Gastrocnemius medialis (tissue), 4 donors: ENCODE data around the gene GCNT1.

ENCODE experiments used
- POLR2A ChIP-seq, 2 donors: fragments of 450-650 bp; IDR thresholded peaks; one replicate each; pipeline ENCODE4 v1.6.1; 2017; ENCODE audit warnings: antibody characterized with exemption in 2 of 2, mild to moderate bottlenecking in 2 of 2, moderate library complexity in 2 of 2
- TF ChIP-seq, protein P1 (sequence below), 5 experiments: fragments of 450-650 bp in 3 of 5; fragments of 200-600 bp in 2 of 5; sonication (generic) in 2 of 5; IDR thresholded peaks in 4 of 5; conservative IDR thresholded peaks in 1 of 5; 1 replicate in 4 of 5; 2 replicates in 1 of 5; pipeline ENCODE4 v1.5.1; 2016 to 2019; ENCODE audit warnings: antibody characterized with exemption in 5 of 5, mild to moderate bottlenecking in 3 of 5, moderate library complexity in 3 of 5

DNA sequence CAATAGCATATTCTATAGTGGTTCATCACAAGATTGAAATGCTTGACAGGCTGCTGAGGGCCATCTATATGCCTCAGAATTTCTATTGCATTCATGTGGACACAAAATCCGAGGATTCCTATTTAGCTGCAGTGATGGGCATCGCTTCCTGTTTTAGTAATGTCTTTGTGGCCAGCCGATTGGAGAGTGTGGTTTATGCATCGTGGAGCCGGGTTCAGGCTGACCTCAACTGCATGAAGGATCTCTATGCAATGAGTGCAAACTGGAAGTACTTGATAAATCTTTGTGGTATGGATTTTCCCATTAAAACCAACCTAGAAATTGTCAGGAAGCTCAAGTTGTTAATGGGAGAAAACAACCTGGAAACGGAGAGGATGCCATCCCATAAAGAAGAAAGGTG lies 43.8 kb downstream of the GCNT1 start:
- TF ChIP-seq, protein P1, sequence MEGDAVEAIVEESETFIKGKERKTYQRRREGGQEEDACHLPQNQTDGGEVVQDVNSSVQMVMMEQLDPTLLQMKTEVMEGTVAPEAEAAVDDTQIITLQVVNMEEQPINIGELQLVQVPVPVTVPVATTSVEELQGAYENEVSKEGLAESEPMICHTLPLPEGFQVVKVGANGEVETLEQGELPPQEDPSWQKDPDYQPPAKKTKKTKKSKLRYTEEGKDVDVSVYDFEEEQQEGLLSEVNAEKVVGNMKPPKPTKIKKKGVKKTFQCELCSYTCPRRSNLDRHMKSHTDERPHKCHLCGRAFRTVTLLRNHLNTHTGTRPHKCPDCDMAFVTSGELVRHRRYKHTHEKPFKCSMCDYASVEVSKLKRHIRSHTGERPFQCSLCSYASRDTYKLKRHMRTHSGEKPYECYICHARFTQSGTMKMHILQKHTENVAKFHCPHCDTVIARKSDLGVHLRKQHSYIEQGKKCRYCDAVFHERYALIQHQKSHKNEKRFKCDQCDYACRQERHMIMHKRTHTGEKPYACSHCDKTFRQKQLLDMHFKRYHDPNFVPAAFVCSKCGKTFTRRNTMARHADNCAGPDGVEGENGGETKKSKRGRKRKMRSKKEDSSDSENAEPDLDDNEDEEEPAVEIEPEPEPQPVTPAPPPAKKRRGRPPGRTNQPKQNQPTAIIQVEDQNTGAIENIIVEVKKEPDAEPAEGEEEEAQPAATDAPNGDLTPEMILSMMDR (IDR thresholded peaks at IDR 0.05 in 4 of 5, conservative IDR thresholded peaks at IDR 0.05 in 1 of 5) = no peak
- no peak for TF ChIP-seq POLR2A (IDR thresholded peaks at IDR 0.05)
